ENCODE results near the gene METTL16.
A peak's percentile ranks its signal among the peaks of the same experiment; 100 is the strongest.

Gene METTL16

GRCh38 chr17:2380950-2381649 is 130.6 kb downstream of the METTL16 start:
- no peaks in the 10 kb centered on the region for H3K27me3 Mint-ChIP-seq (ENCODE audit: low read depth)
- H3K4me3 Mint-ChIP-seq: no peak overlapping the region
- peaks cover 8% of the 10 kb centered on the region for H3K36me3 Mint-ChIP-seq (ENCODE audit: low read depth)
- no peak overlapping the region for H3K27ac Mint-ChIP-seq
- H3K4me1 Mint-ChIP-seq: peaks cover 16% of the 10 kb centered on the region
- TF ChIP-seq, protein P1, sequence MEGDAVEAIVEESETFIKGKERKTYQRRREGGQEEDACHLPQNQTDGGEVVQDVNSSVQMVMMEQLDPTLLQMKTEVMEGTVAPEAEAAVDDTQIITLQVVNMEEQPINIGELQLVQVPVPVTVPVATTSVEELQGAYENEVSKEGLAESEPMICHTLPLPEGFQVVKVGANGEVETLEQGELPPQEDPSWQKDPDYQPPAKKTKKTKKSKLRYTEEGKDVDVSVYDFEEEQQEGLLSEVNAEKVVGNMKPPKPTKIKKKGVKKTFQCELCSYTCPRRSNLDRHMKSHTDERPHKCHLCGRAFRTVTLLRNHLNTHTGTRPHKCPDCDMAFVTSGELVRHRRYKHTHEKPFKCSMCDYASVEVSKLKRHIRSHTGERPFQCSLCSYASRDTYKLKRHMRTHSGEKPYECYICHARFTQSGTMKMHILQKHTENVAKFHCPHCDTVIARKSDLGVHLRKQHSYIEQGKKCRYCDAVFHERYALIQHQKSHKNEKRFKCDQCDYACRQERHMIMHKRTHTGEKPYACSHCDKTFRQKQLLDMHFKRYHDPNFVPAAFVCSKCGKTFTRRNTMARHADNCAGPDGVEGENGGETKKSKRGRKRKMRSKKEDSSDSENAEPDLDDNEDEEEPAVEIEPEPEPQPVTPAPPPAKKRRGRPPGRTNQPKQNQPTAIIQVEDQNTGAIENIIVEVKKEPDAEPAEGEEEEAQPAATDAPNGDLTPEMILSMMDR (IDR thresholded peaks at IDR 0.05; ENCODE audit: unreplicated experiment in 3 of 3): no peak
- H3K9me3 Mint-ChIP-seq: no peaks in the 10 kb centered on the region

DNA sequence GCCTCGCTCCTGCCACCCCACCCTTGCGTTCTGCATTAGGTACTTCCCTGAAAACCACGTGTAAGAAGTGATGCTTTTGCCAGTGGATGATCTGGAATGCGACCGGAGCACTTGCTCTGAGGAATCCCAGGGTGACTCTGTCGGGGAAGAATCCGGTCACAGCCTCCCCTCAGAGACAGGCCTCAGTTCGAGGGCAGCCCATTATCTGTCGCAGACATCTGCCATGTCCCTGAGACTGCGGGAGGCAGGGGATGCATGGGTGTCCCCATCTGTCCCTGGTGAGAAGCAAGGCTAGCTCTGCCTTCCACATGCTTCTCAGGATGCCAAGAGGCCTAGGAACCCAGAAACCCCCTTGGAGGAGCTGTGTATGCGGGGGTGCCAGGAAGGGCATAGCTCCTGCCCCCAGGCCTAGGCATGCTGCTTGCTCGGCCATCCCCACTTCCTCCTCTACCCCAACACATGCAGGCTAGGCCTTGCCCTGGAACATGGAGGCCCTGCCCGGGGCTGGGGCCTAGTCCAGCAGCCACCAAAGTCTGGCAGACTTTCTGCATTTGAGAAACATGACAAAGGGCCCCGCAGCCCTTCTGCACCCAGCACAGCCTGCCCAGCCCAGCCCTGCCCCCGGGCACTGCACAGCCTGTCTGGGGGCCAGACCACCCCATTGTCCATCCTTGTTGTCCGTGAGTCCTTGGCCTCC is 131.3 kb downstream of the METTL16 start:
- H3K27me3 Mint-ChIP-seq (ENCODE audit: low read depth): no peaks in the 10 kb centered on the region
- no peaks in the 10 kb centered on the region for H3K9me3 Mint-ChIP-seq
- H3K27ac Mint-ChIP-seq: no peak overlapping the region
- peaks cover 8% of the 10 kb centered on the region for H3K36me3 Mint-ChIP-seq (ENCODE audit: low read depth)
- TF ChIP-seq, protein P1 (IDR thresholded peaks at IDR 0.05; ENCODE audit: unreplicated experiment in 3 of 3): no peak
- peaks cover 15% of the 10 kb centered on the region for H3K4me1 Mint-ChIP-seq
- H3K4me3 Mint-ChIP-seq: no peak overlapping the region

- Mint-ChIP-seq H3K4me3 (no peak overlapping the region), H3K9me3 (no peaks in the 10 kb centered on the region), H3K4me1 (peaks cover 13% of the 10 kb centered on the region)
Measured at GRCh38 chr17:2379489-2380225, 132.0 kb downstream of the METTL16 start.

GRCh38 chr17:2378905-2379304 is 132.8 kb downstream of the METTL16 start:
- Mint-ChIP-seq H3K9me3 (no peaks in the 10 kb centered on the region), H3K4me3 (no peak overlapping the region), H3K27ac (peak overlapping the region in 1 of 3 experiments; percentile 36), H3K27me3 (ENCODE audit: low read depth) (no peaks in the 10 kb centered on the region), H3K4me1 (peaks cover 6% of the 10 kb centered on the region), H3K36me3 (ENCODE audit: low read depth) (peaks cover 14% of the 10 kb centered on the region)
- TF ChIP-seq, protein P1 (IDR thresholded peaks at IDR 0.05; ENCODE audit: unreplicated experiment in 3 of 3): no peak

More at GRCh38 chr17:2379489-2380225, 132.0 kb downstream of the METTL16 start:
- Mint-ChIP-seq H3K36me3 (ENCODE audit: low read depth) (peaks cover 12% of the 10 kb centered on the region), H3K27me3 (ENCODE audit: low read depth) (no peaks in the 10 kb centered on the region), H3K27ac (no peak overlapping the region)
- TF ChIP-seq, protein P1 (IDR thresholded peaks at IDR 0.05; ENCODE audit: unreplicated experiment in 3 of 3): no peak

GRCh38 chr17:2377659-2378058 is 134.0 kb downstream of the METTL16 start:
- Mint-ChIP-seq H3K4me3 (no peak overlapping the region), H3K36me3 (ENCODE audit: low read depth) (peaks cover 17% of the 10 kb centered on the region), H3K27me3 (ENCODE audit: low read depth) (no peaks in the 10 kb centered on the region), H3K27ac (no peak overlapping the region), H3K4me1 (no peaks in the 10 kb centered on the region), H3K9me3 (no peaks in the 10 kb centered on the region)
- TF ChIP-seq, protein P1 (IDR thresholded peaks at IDR 0.05; ENCODE audit: unreplicated experiment in 3 of 3): no peak

All from nephron (organoid).